Measurements from ENCODE around the gene SNX33. TPM values are rescaled to one million over a fixed set of nuclear protein-coding genes. Genes with fewer than 3 reads are reported as not detected.

SNX33 gene
- total and polyA plus RNA-seq, 2 of the 13 experiments (the other 11 are each of a cell fraction or from before 2014, with no cell fraction given): 11.0 to 11.6 TPM

- TF ChIP-seq SRSF4 (IDR thresholded peaks at IDR 0.05; ENCODE audit: low read depth, low read length, poor library complexity, severe bottlenecking) (no peak), HIVEP1 (CRISPR knock-in tag; IDR thresholded peaks at IDR 0.05) (no peak), STAT5B (CRISPR knock-in tag; IDR thresholded peaks at IDR 0.05) (no peak), SP140L (CRISPR knock-in tag; IDR thresholded peaks at IDR 0.05; ENCODE audit: borderline replicate concordance) (no peak), ONECUT2 (CRISPR knock-in tag; IDR thresholded peaks at IDR 0.05) (no peak), SRF (IDR thresholded peaks at IDR 0.05; ENCODE audit: low read depth, low read length) (no peak), TFAP4 (IDR thresholded peaks at IDR 0.05; ENCODE audit: borderline replicate concordance, low read depth) (no peak), ZFP37 (CRISPR knock-in tag; IDR thresholded peaks at IDR 0.05; ENCODE audit: borderline replicate concordance) (no peak), ZNF558 (CRISPR knock-in tag; IDR thresholded peaks at IDR 0.05; ENCODE audit: borderline replicate concordance) (no peak), ZBTB20 (CRISPR knock-in tag; IDR thresholded peaks at IDR 0.05; ENCODE audit: borderline replicate concordance, low read depth) (peak; percentile 12; the same call in 1 of the 2 replicates), ZFP91 (CRISPR knock-in tag; IDR thresholded peaks at IDR 0.05; ENCODE audit: borderline replicate concordance) (no peak), ZNF530 (CRISPR knock-in tag; IDR thresholded peaks at IDR 0.05; ENCODE audit: low read depth) (no peak), FOSL1 (CRISPR knock-in tag; IDR thresholded peaks at IDR 0.05; ENCODE audit: borderline replicate concordance) (no peak), ZNF253 (CRISPR knock-in tag; IDR thresholded peaks at IDR 0.05; ENCODE audit: borderline replicate concordance) (no peak), ZBTB1 (CRISPR knock-in tag; IDR thresholded peaks at IDR 0.05; ENCODE audit: borderline replicate concordance) (no peak), ZNF382 (CRISPR knock-in tag; IDR thresholded peaks at IDR 0.05; ENCODE audit: borderline replicate concordance) (no peak), MTF2 (CRISPR knock-in tag; IDR thresholded peaks at IDR 0.05; ENCODE audit: borderline replicate concordance) (no peak), KLF15 (CRISPR knock-in tag; IDR thresholded peaks at IDR 0.05; ENCODE audit: borderline replicate concordance) (no peak), BCL3 (CRISPR knock-in tag; IDR thresholded peaks at IDR 0.05) (peak; percentile 41; the same call in 1 of the 2 replicates)
- TF ChIP-seq, protein P1, sequence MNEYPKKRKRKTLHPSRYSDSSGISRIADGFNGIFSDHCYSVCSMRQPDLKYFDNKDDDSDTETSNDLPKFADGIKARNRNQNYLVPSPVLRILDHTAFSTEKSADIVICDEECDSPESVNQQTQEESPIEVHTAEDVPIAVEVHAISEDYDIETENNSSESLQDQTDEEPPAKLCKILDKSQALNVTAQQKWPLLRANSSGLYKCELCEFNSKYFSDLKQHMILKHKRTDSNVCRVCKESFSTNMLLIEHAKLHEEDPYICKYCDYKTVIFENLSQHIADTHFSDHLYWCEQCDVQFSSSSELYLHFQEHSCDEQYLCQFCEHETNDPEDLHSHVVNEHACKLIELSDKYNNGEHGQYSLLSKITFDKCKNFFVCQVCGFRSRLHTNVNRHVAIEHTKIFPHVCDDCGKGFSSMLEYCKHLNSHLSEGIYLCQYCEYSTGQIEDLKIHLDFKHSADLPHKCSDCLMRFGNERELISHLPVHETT (CRISPR knock-in tag; conservative IDR thresholded peaks at IDR 0.05): no peak
- TF ChIP-seq, protein P2, sequence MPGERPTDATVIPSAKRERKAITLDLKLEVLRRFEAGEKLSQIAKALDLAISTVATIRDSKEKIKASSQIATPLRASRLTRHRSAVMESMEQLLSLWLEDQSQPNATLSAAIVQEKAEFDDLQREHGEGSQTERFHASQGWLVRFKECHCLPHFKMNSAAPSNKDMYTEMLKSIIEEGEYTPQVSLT (CRISPR knock-in tag; IDR thresholded peaks at IDR 0.05; ENCODE audit: borderline replicate concordance, low read depth): no peak
- TF ChIP-seq, protein P3, sequence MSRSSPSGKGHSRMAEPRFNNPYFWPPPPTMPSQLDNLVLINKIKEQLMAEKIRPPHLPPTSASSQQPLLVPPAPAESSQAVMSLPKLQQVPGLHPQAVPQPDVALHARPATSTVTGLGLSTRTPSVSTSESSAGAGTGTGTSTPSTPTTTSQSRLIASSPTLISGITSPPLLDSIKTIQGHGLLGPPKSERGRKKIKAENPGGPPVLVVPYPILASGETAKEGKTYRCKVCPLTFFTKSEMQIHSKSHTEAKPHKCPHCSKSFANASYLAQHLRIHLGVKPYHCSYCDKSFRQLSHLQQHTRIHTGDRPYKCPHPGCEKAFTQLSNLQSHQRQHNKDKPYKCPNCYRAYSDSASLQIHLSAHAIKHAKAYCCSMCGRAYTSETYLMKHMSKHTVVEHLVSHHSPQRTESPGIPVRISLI (CRISPR knock-in tag; IDR thresholded peaks at IDR 0.05; ENCODE audit: borderline replicate concordance): no peak
Observed at GRCh38 chr15:75646944-75647364, 758 bp upstream of the SNX33 start (continued).
